GM13977 (cell line): ENCODE results near the gene DOCK3.
A peak's percentile ranks its signal among the peaks of the same experiment; 100 is the strongest.
"Not testable (repeated sequence)": the region's sequence is repeated elsewhere in the genome, so short reads cannot be mapped to it uniquely, and the experiment has no call there.

Source experiments
- DNase-seq: peaks from one replicate; pipeline ENCODE4 v3.0.0; 2012; ENCODE audit warnings: low spot score
- in situ Hi-C: fragments of 300-500 bp; cut with MboI; formaldehyde crosslinking; loops from one replicate; pipeline ENCODE4 v1.12.0; 2022; ENCODE audit warnings: low sequenced_read_pairs, low pct_unique_long_range_greater_than_20kb, mixed read lengths, inconsistent platforms; ENCODE audit not compliant: unreplicated experiment
- TF ChIP-seq, protein P1 (sequence below): IDR thresholded peaks from 2 replicates; pipeline ENCODE4 v1.5.1; 2012; ENCODE audit warnings: mild to moderate bottlenecking, control low read depth; ENCODE audit not compliant: insufficient read depth; ENCODE audit errors: extremely low read depth, missing control alignments

Gene DOCK3

GRCh38 chr3:51257870-51258269, 583.1 kb downstream of the DOCK3 start:
- TF ChIP-seq, protein P1, sequence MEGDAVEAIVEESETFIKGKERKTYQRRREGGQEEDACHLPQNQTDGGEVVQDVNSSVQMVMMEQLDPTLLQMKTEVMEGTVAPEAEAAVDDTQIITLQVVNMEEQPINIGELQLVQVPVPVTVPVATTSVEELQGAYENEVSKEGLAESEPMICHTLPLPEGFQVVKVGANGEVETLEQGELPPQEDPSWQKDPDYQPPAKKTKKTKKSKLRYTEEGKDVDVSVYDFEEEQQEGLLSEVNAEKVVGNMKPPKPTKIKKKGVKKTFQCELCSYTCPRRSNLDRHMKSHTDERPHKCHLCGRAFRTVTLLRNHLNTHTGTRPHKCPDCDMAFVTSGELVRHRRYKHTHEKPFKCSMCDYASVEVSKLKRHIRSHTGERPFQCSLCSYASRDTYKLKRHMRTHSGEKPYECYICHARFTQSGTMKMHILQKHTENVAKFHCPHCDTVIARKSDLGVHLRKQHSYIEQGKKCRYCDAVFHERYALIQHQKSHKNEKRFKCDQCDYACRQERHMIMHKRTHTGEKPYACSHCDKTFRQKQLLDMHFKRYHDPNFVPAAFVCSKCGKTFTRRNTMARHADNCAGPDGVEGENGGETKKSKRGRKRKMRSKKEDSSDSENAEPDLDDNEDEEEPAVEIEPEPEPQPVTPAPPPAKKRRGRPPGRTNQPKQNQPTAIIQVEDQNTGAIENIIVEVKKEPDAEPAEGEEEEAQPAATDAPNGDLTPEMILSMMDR, result no peak
- in situ Hi-C loops, result no loop called here
- no peak for DNase-seq

GRCh38 chr3:51264166-51264565, 589.4 kb downstream of the DOCK3 start:
- DNase-seq, in situ Hi-C loops: not testable (repeated sequence)

DNA sequence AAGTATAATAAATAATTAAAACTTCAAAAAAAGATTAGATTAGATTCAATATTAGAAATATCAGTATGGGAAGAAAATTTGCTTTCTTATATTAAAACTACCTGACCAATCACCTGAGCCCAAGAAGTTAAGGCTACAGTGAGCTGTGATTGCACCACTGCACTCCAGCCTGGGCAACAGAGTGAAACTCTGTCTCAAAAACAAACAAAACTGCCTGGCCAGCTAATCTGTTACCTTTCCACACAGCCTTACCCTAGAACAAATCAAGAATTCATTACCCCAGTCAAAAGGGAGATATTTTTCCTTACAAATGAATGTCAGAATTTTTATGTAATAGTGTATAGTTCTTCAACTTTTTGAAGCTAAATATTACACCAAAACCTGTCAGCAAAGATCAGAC, 593.4 kb downstream of the DOCK3 start:
- in situ Hi-C loops, result no loop called here
- TF ChIP-seq, protein P1, result no peak
- DNase-seq, result no peak

GRCh38 chr3:51269466-51269865, 594.7 kb downstream of the DOCK3 start:
- in situ Hi-C loops, result no loop called here
- no peak for DNase-seq
- TF ChIP-seq, protein P1, result peak; percentile 24

DNA sequence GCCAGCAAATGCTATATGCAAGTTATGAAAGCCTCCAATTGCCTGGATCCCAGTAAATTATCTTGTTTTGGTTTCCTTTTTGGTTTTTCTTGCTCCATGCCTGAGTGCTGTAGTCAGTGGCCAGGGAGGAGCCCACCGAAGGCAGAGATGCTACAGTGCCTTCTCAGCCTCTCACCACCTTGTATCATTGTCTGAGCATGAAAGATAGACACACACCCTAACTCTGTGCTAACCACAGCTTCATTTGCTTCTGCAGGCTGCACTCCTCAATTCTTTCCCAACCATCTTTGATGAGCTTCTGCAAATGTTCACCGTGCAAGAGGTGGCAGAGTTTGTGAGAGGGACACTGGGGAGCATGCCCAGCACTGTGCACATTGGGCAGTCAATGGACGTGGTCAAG, 595.8 kb downstream of the DOCK3 start:
- TF ChIP-seq, protein P1, result no peak
- in situ Hi-C loops, result no loop called here
- DNase-seq, result no peak

- DNase-seq, result no peak
- in situ Hi-C loops, result no loop called here
- TF ChIP-seq, protein P1, result no peak
Measured at GRCh38 chr3:51271172-51271571, 596.4 kb downstream of the DOCK3 start.

DNA sequence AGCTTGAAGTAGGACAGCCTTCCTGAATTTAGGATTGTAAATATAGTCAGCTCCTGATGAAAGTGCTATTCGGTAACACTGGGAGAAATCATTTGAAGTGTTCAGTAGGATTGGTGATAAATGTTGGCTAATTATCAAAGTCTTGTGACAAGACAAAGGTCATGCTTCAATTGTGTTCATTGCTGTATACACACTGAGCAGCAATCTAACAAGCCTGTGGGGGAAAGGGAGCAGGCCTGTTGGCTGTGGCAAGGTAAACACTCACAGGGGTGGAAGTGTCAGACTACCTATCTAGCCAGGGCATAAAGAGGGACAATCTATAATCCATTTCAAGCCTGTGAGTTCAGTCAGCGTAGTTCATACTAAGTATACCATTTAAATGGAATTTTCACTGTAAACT, 599.3 kb downstream of the DOCK3 start:
- TF ChIP-seq, protein P1, result no peak
- in situ Hi-C loops, result no loop called here

More for the DNA sequence above, 599.3 kb downstream of the DOCK3 start:
- DNase-seq, result no peak
